K562 (cell line): Measurements from ENCODE around the gene WSCD1. TPM values are rescaled to one million over a fixed set of nuclear protein-coding genes. Genes with fewer than 3 reads are reported as not detected.
A peak's percentile ranks its signal among the peaks of the same experiment; 100 is the strongest.

Experiments
- ATAC-seq: fragments of 200-7000 bp; cut with Tn5 transposase; 3 replicates; pipeline ENCODE4 v1.9.1; 2020; ENCODE audit warnings: moderate library complexity
- BruUV-seq: library from RNA; stranded (reverse); fragments of 400-500 nt; replicated peaks from 2 replicates; lab custom pipeline; 2021; lab: Mats Ljungman, UMichigan
- CTCF ChIA-PET: fragments of 300-600 bp; formaldehyde crosslinking; extraction: SDS; loops from one replicate; lab custom pipeline; 2021; ENCODE audit warnings: low intra/inter-chr PET ratio; lab: Yijun Ruan, JAX
- POLR2A ChIA-PET: fragments of 300-600, 350-650 bp; sonication (Branson Sonifier 250); formaldehyde crosslinking; extraction: SDS; loops from one replicate; lab custom pipeline; 2021; ENCODE audit warnings: antibody characterized with exemption, inconsistent platforms; lab: Yijun Ruan, JAX
- DNase-seq, 4 experiments: peaks; one replicate each; pipeline versions ENCODE4 v3.0.0 to v3.0.0-alpha.2; 2011 to 2018; ENCODE audit warnings: low spot score in 3 of 4, mixed read lengths in 3 of 4; ENCODE audit errors: extremely low read depth in 1 of 4
- FAIRE-seq: peaks from 2 replicates; lab custom pipeline; 2011; peaks lifted over from hg19 to GRCh38; lab: Jason Lieb, UNC
- H2AFZ ChIP-seq: 2 replicates; pipeline ENCODE4 v1.6.0; 2011; ENCODE audit warnings: low read depth, low read length, control low read depth, inconsistent platforms
- H3K27ac ChIP-seq: fragments of 200-600 bp; 3 replicates; pipeline ENCODE4 v1.8.0; 2011; ENCODE audit warnings: low read depth, mild to moderate bottlenecking, control low read depth, inconsistent platforms, low read length, moderate library complexity, mixed read lengths; ENCODE audit errors: extremely low read depth
- H3K27me3 ChIP-seq, 2 experiments: fragments of 300-600 bp in 1 of 2; 2 replicates in 1 of 2; 3 replicates in 1 of 2; pipeline versions ENCODE4 v1.6.0 to v1.8.0; 2011; ENCODE audit warnings: inconsistent platforms in 2 of 2, low read length in 2 of 2, mild to moderate bottlenecking in 1 of 2, mixed read lengths in 1 of 2, moderate library complexity in 1 of 2; ENCODE audit not compliant: control insufficient read depth in 2 of 2, insufficient read depth in 2 of 2
- H3K36me3 ChIP-seq: fragments of 300-600 bp; 3 replicates; pipeline ENCODE4 v1.8.0; 2011; ENCODE audit warnings: mild to moderate bottlenecking, low read length, inconsistent platforms; ENCODE audit not compliant: control insufficient read depth, insufficient read depth
- H3K4me1 ChIP-seq, 2 experiments: fragments of 200-600 bp in 1 of 2; replicated peaks in 1 of 2; 2 replicates in 1 of 2; 3 replicates in 1 of 2; pipeline versions ENCODE4 v1.5.1 to v1.8.0; 2011; ENCODE audit warnings: inconsistent platforms in 2 of 2, low read length in 2 of 2, mild to moderate bottlenecking in 1 of 2, mixed read lengths in 1 of 2, moderate library complexity in 1 of 2; ENCODE audit not compliant: control insufficient read depth in 2 of 2, insufficient read depth in 2 of 2
- H3K4me2 ChIP-seq: 2 replicates; pipeline ENCODE4 v1.6.1; 2011; ENCODE audit warnings: low read length, control low read depth, inconsistent platforms, mixed read lengths; ENCODE audit not compliant: insufficient read depth
- H3K4me3 ChIP-seq: fragments of 200-600 bp; sonication (generic), shearing (Covaris generic); 2 replicates; pipeline ENCODE4 v1.5.1; 2016; ENCODE audit warnings: control low read depth, inconsistent platforms
- H3K79me2 ChIP-seq: fragments of 200-600 bp; 3 replicates; pipeline ENCODE4 v1.8.0; 2011; ENCODE audit warnings: low read length, inconsistent platforms; ENCODE audit not compliant: control insufficient read depth, insufficient read depth
- H3K9ac ChIP-seq, 2 experiments: 2 replicates each; pipeline versions ENCODE4 v1.6.0 to v1.6.1; 2011; ENCODE audit warnings: low read depth in 2 of 2, low read length in 2 of 2, control low read depth in 1 of 2, inconsistent platforms in 1 of 2, mild to moderate bottlenecking in 1 of 2, mixed read lengths in 1 of 2; ENCODE audit not compliant: insufficient read depth in 1 of 2
- H3K9me1 ChIP-seq: one replicate; pipeline ENCODE4 v1.6.0; 2011; ENCODE audit warnings: inconsistent platforms, mild to moderate bottlenecking, low read length, moderate library complexity; ENCODE audit not compliant: control insufficient read depth, insufficient read depth
- H3K9me3 ChIP-seq: replicated peaks from 2 replicates; pipeline ENCODE4 v1.5.1; 2011; ENCODE audit warnings: low read depth, low read length, inconsistent platforms; ENCODE audit not compliant: control insufficient read depth, insufficient read depth
- H4K20me1 ChIP-seq: replicated peaks from 2 replicates; pipeline ENCODE4 v1.6.1; 2011; ENCODE audit warnings: low read length, inconsistent platforms, mixed read lengths; ENCODE audit not compliant: control insufficient read depth, insufficient read depth
- ARID1B ChIP-seq: fragments of 450-650 bp; IDR thresholded peaks from 2 replicates; pipeline ENCODE4 v1.6.1; 2016; ENCODE audit warnings: antibody characterized with exemption, mild to moderate bottlenecking, inconsistent platforms
- E2F3 ChIP-seq: fragments of 250-450 bp; sonication (Bioruptor Pico); IDR thresholded peaks from 2 replicates; pipeline ENCODE4 v1.4.0; 2020; ENCODE audit warnings: mild to moderate bottlenecking
- HIVEP1 ChIP-seq: fragments of 250-450 bp; sonication (Bioruptor Pico); IDR thresholded peaks from 2 replicates; pipeline ENCODE4 v1.4.0; 2020; ENCODE audit warnings: mild to moderate bottlenecking
- HMGN3 ChIP-seq: IDR thresholded peaks from 2 replicates; pipeline ENCODE4 v1.6.1; 2011; ENCODE audit warnings: borderline replicate concordance, low read depth, mild to moderate bottlenecking, mixed read lengths, low read length; ENCODE audit not compliant: insufficient read length; ENCODE audit errors: extremely low read depth
- HNRNPLL ChIP-seq: fragments of 200-400 bp; formaldehyde crosslinking; IDR thresholded peaks from 2 replicates; pipeline ENCODE4 v1.6.1; 2017; ENCODE audit warnings: low read length, low read depth, mild to moderate bottlenecking; ENCODE audit not compliant: poor library complexity, severe bottlenecking
- RBM25 ChIP-seq: fragments of 200-400 bp; formaldehyde crosslinking; IDR thresholded peaks from 2 replicates; pipeline ENCODE4 v1.6.1; 2018; ENCODE audit warnings: low read length, low read depth, moderate library complexity; ENCODE audit not compliant: severe bottlenecking
- RBM39 ChIP-seq: fragments of 200-400 bp; formaldehyde crosslinking; optimal IDR thresholded peaks from 2 replicates; pipeline ENCODE3; 2018; ENCODE audit warnings: low read depth, low read length
- RNF2 ChIP-seq: sonication (generic); IDR thresholded peaks from 2 replicates; pipeline ENCODE4 v1.6.1; 2016
- ZBED1 ChIP-seq: IDR thresholded peaks from 2 replicates; pipeline ENCODE4 v1.6.1; 2014
- ZZZ3 ChIP-seq: fragments of 450-650 bp; IDR thresholded peaks from 2 replicates; pipeline ENCODE4 v1.6.1; 2016; ENCODE audit warnings: antibody characterized with exemption, mild to moderate bottlenecking, moderate library complexity
- WGBS: fragments of 100-300 bp; shearing (Covaris generic); methylation state at CpG from one replicate; pipeline ENCODE4 v1.1.6; 2016; ENCODE audit warnings: low coverage, mixed read lengths; ENCODE audit not compliant: insufficient coverage; ENCODE audit errors: missing lambda C conversion rate; 5-methylcytosine and 5-hydroxymethylcytosine counted together
- in situ Hi-C: fragments of 300-500 bp; cut with MboI; formaldehyde crosslinking; loops from 4 replicates; pipeline ENCODE4 v1.15.0; 2018; ENCODE audit warnings: inconsistent platforms, mixed read lengths
- intact Hi-C: fragments of 100-400 bp; cut with micrococcal nuclease; formaldehyde crosslinking; loops from 2 replicates; pipeline ENCODE4 v1.14.2; 2022
- polyA plus RNA-seq, 8 experiments: library from polyadenylated mRNA; depleted of rRNA in 4 of 8; stranded (reverse) in 5 of 8; unstranded in 3 of 8; fragments of >200 nt; fragmentation: Nextera tagmentation in 2 of 8; fragmentation: Illumina TruSeq in 1 of 8; extraction: Ambion mirVana in 2 of 8; extraction: Trizol in 1 of 8; gene quantifications; 2 replicates each; pipeline versions ENCODE4 v1.2.1 to v1.2.3, GENCODE V29; 2011 to 2014; ENCODE audit warnings: inconsistent platforms in 1 of 8, missing spikeins in 1 of 8
- total RNA-seq, 7 experiments: library from RNA; depleted of rRNA in 6 of 7; stranded (reverse); fragments of >200 nt in 6 of 7; fragmentation: Illumina TruSeq in 2 of 7; extraction: Trizol in 2 of 7; gene quantifications; 2 replicates each; pipeline versions ENCODE4 v1.2.1 to v1.2.3, GENCODE V29; 2011 to 2021; ENCODE audit warnings: low replicate concordance in 1 of 7
- TF ChIP-seq, protein P1 (sequence below): sonication (generic); formaldehyde crosslinking; IDR thresholded peaks from 2 replicates; pipeline ENCODE4 v1.8.1; 2022; ENCODE audit warnings: missing genetic modification reagents
- TF ChIP-seq, protein P2 (sequence below): fragments of 250-450 bp; sonication (Bioruptor Pico); IDR thresholded peaks from 2 replicates; pipeline ENCODE4 v1.8.0; 2022; ENCODE audit warnings: inconsistent platforms

WSCD1 gene
- total and polyA plus RNA-seq, 9 of the 15 experiments (the other 6 are each of a cell fraction or from before 2014, with no cell fraction given), result not detected

DNA sequence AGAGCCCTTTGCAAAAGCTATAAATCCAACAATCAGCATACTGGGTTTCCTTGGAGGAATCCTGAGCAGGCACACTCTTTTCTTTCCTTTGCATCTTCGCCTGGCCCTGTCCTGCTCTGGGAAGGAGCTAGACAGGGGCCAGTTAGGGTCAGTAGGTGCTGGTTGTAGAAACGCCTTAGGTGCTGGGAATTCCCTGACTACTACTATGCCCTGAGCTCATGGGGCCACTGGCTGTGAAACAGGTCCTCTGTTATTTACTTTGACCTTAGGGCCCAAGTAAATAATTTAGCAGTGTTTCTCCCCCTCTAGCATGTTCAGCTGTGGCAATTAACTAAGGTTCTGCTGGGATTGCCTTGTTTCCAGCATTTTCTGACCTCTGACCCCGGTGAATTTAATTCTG is 15.8 kb upstream of the WSCD1 start (continued):
- TF ChIP-seq, protein P1, sequence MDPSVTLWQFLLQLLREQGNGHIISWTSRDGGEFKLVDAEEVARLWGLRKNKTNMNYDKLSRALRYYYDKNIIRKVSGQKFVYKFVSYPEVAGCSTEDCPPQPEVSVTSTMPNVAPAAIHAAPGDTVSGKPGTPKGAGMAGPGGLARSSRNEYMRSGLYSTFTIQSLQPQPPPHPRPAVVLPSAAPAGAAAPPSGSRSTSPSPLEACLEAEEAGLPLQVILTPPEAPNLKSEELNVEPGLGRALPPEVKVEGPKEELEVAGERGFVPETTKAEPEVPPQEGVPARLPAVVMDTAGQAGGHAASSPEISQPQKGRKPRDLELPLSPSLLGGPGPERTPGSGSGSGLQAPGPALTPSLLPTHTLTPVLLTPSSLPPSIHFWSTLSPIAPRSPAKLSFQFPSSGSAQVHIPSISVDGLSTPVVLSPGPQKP (CRISPR knock-in tag), result no peak
- TF ChIP-seq HMGN3, result no peak
- TF ChIP-seq ARID1B, result no peak
- no peak for TF ChIP-seq HNRNPLL
- no peak for TF ChIP-seq HIVEP1 (CRISPR knock-in tag)
- TF ChIP-seq ZZZ3, result no peak
- no peak for TF ChIP-seq E2F3 (CRISPR knock-in tag)
- no peak for TF ChIP-seq RNF2

- CTCF ChIA-PET, result no interaction called here
- Histone ChIP-seq H2AFZ (no peak overlapping the region), H3K27me3 (peaks cover 0 to 5% of the 10 kb centered on the region in 2 experiments; a peak in 1 of 5 replicates), H3K9me1 (no peaks in the 10 kb centered on the region), H3K27ac (no peak overlapping the region), H3K9me3 (no peaks in the 10 kb centered on the region), H3K4me3 (no peak overlapping the region), H3K4me1 (no peaks in the 10 kb centered on the region), H4K20me1 (no peaks in the 10 kb centered on the region), H3K9ac (no peak overlapping the region), H3K36me3 (no peaks in the 10 kb centered on the region), H3K4me2 (no peak overlapping the region), H3K79me2 (no peaks in the 10 kb centered on the region)
- BruUV-seq, result no TSS peak
- POLR2A ChIA-PET, result no interaction called here
- intact Hi-C loops (no loop called here), in situ Hi-C loops (no loop called here)
- peak; percentile 33 for TF ChIP-seq RBM25
- TF ChIP-seq, protein P2, sequence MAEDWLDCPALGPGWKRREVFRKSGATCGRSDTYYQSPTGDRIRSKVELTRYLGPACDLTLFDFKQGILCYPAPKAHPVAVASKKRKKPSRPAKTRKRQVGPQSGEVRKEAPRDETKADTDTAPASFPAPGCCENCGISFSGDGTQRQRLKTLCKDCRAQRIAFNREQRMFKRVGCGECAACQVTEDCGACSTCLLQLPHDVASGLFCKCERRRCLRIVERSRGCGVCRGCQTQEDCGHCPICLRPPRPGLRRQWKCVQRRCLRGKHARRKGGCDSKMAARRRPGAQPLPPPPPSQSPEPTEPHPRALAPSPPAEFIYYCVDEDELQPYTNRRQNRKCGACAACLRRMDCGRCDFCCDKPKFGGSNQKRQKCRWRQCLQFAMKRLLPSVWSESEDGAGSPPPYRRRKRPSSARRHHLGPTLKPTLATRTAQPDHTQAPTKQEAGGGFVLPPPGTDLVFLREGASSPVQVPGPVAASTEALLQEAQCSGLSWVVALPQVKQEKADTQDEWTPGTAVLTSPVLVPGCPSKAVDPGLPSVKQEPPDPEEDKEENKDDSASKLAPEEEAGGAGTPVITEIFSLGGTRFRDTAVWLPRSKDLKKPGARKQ (CRISPR knock-in tag), result no peak
- no peak for TF ChIP-seq ZBED1
- no peak for TF ChIP-seq RBM39
- DNase-seq, result no peak
- WGBS, result 0% methylated on average over 2 of the region's 2 CpGs
- no peak for FAIRE-seq
- ATAC-seq, result no peak
These were observed 14.1 kb upstream of the WSCD1 start for GRCh38 chr17:6056104-6056503.
